IMR-90 (cell line): ENCODE data around the gene ZNF618. TPM values are rescaled to one million over a fixed set of nuclear protein-coding genes. Genes with fewer than 3 reads are reported as not detected.

Experiments used
- ATAC-seq: fragments of 200-7000 bp; cut with Tn5 transposase; 2 replicates; pipeline ENCODE4 v1.9.1; 2020; ENCODE audit warnings: low read depth, mild to moderate bottlenecking, moderate library complexity
- BruUV-seq: library from RNA; stranded (reverse); fragments of 400-500 nt; replicated peaks from 2 replicates; lab custom pipeline; 2021; lab: Mats Ljungman, UMichigan
- CTCF ChIA-PET: fragments of 300-600 bp; formaldehyde crosslinking; extraction: SDS; loops from one replicate; lab custom pipeline; 2021; ENCODE audit warnings: antibody characterized with exemption; lab: Yijun Ruan, JAX
- POLR2A ChIA-PET: fragments of 300-600 bp; sonication (Branson Sonifier 250); formaldehyde crosslinking; loops from one replicate; lab custom pipeline; 2022; ENCODE audit warnings: antibody characterized with exemption; ENCODE audit not compliant: unreplicated experiment; lab: Charles Lee
- DNase-seq: peaks from one replicate; pipeline ENCODE4 v3.0.0; 2013
- H2AFZ ChIP-seq: replicated peaks from 2 replicates; pipeline ENCODE3; 2013; ENCODE audit warnings: low read length, mild to moderate bottlenecking; ENCODE audit not compliant: poor library complexity
- H2AK5ac ChIP-seq: 2 replicates; pipeline ENCODE4 v1.6.1; 2013; ENCODE audit warnings: low read depth, low read length, inconsistent platforms
- H2AK9ac ChIP-seq: replicated peaks from 2 replicates; pipeline ENCODE3; 2013; ENCODE audit warnings: mild to moderate bottlenecking, low read depth, low read length, moderate library complexity; ENCODE audit not compliant: poor library complexity
- H2BK120ac ChIP-seq: 2 replicates; pipeline ENCODE4 v1.6.1; 2013; ENCODE audit warnings: low read depth, low read length, inconsistent platforms
- H2BK15ac ChIP-seq: 3 replicates; pipeline ENCODE4 v1.6.1; 2013; ENCODE audit warnings: low read depth, low read length, inconsistent platforms
- H2BK20ac ChIP-seq: 2 replicates; pipeline ENCODE4 v1.6.1; 2013; ENCODE audit warnings: low read depth, mild to moderate bottlenecking, inconsistent platforms, low read length, moderate library complexity
- H2BK5ac ChIP-seq: 2 replicates; pipeline ENCODE4 v1.6.1; 2013; ENCODE audit warnings: mild to moderate bottlenecking, low read depth, low read length, inconsistent platforms; ENCODE audit not compliant: poor library complexity, severe bottlenecking
- H3K14ac ChIP-seq: replicated peaks from 2 replicates; pipeline ENCODE4 v1.6.1; 2013; ENCODE audit warnings: low read depth, low read length, inconsistent platforms
- H3K18ac ChIP-seq: 2 replicates; pipeline ENCODE4 v1.6.1; 2013; ENCODE audit warnings: low read depth, low read length, control low read depth
- H3K23ac ChIP-seq: 2 replicates; pipeline ENCODE4 v1.6.1; 2013; ENCODE audit warnings: low read depth, low read length, inconsistent platforms
- H3K27ac ChIP-seq: 2 replicates; pipeline ENCODE4 v1.5.1; 2013; ENCODE audit warnings: mild to moderate bottlenecking, control low read depth, low read length; ENCODE audit not compliant: insufficient read depth
- H3K27me3 ChIP-seq: 2 replicates; pipeline ENCODE4 v1.6.1; 2013; ENCODE audit warnings: low read length; ENCODE audit not compliant: control insufficient read depth, insufficient read depth
- H3K36me3 ChIP-seq: 2 replicates; pipeline ENCODE4 v1.6.1; 2013; ENCODE audit warnings: low read length, mixed read lengths; ENCODE audit not compliant: control insufficient read depth, insufficient read depth
- H3K4ac ChIP-seq: 2 replicates; pipeline ENCODE4 v1.6.1; 2013; ENCODE audit warnings: low read depth, low read length, inconsistent platforms
- H3K4me1 ChIP-seq: 2 replicates; pipeline ENCODE4 v1.6.1; 2013; ENCODE audit warnings: low read length, mixed read lengths; ENCODE audit not compliant: control insufficient read depth, insufficient read depth
- H3K4me2 ChIP-seq: 2 replicates; pipeline ENCODE4 v1.6.1; 2013; ENCODE audit warnings: low read depth, mild to moderate bottlenecking, control low read depth, low read length, moderate library complexity
- H3K4me3 ChIP-seq: 2 replicates; pipeline ENCODE4 v1.5.1; 2013; ENCODE audit warnings: low read depth, mild to moderate bottlenecking, control low read depth, low read length, moderate library complexity; ENCODE audit not compliant: insufficient read depth
- H3K56ac ChIP-seq: 2 replicates; pipeline ENCODE4 v1.6.1; 2013; ENCODE audit warnings: low read length, inconsistent platforms; ENCODE audit not compliant: insufficient read depth; ENCODE audit errors: extremely low read depth
- H3K79me1 ChIP-seq, 2 experiments: 2 replicates each; pipeline ENCODE4 v1.6.1; 2013; ENCODE audit warnings: low read length in 2 of 2, inconsistent platforms in 1 of 2, low read depth in 1 of 2
- H3K9ac ChIP-seq: 2 replicates; pipeline ENCODE4 v1.6.1; 2013; ENCODE audit warnings: low read depth, low read length, control low read depth
- H3K9me1 ChIP-seq: 2 replicates; pipeline ENCODE4 v1.6.1; 2013; ENCODE audit warnings: low read length, inconsistent platforms; ENCODE audit not compliant: insufficient read depth
- H3K9me3 ChIP-seq: 2 replicates; pipeline ENCODE4 v1.6.1; 2013; ENCODE audit warnings: low read length; ENCODE audit not compliant: control insufficient read depth, insufficient read depth
- H4K20me1 ChIP-seq: 2 replicates; pipeline ENCODE4 v1.6.1; 2013; ENCODE audit warnings: low read length, inconsistent platforms; ENCODE audit not compliant: insufficient read depth
- H4K5ac ChIP-seq: 2 replicates; pipeline ENCODE4 v1.6.1; 2013; ENCODE audit warnings: mild to moderate bottlenecking, low read depth, low read length, control low read depth
- H4K8ac ChIP-seq, 2 experiments: 2 replicates each; pipeline ENCODE4 v1.6.1; 2013; ENCODE audit warnings: low read depth in 2 of 2, low read length in 2 of 2, control low read depth in 1 of 2, inconsistent platforms in 1 of 2
- H4K91ac ChIP-seq: 2 replicates; pipeline ENCODE4 v1.6.1; 2013; ENCODE audit warnings: low read depth, low read length, inconsistent platforms; ENCODE audit not compliant: insufficient read depth
- BHLHE40 ChIP-seq: fragments of 150-350 bp; IDR thresholded peaks from 2 replicates; pipeline ENCODE4 v1.6.1; 2016; ENCODE audit warnings: mild to moderate bottlenecking, low read depth, low read length
- CEBPB ChIP-seq: IDR thresholded peaks from 2 replicates; pipeline ENCODE4 v1.6.1; 2012; ENCODE audit warnings: low read depth, low read length, improper control_type of control experiment
- CHD1 ChIP-seq: IDR thresholded peaks from 2 replicates; pipeline ENCODE4 v1.6.1; 2012; ENCODE audit warnings: low read depth, low read length, improper control_type of control experiment
- FOS ChIP-seq: fragments of 150-350 bp; IDR thresholded peaks from 2 replicates; pipeline ENCODE4 v1.6.1; 2016; ENCODE audit warnings: low read depth, low read length
- MAFK ChIP-seq: IDR thresholded peaks from 2 replicates; pipeline ENCODE4 v1.6.1; 2012; ENCODE audit warnings: low read depth, low read length, improper control_type of control experiment
- MAZ ChIP-seq: IDR thresholded peaks from 2 replicates; pipeline ENCODE4 v1.6.1; 2012; ENCODE audit warnings: low read depth, mild to moderate bottlenecking, low read length, improper control_type of control experiment, moderate library complexity, borderline replicate concordance
- MXI1 ChIP-seq: IDR thresholded peaks from 2 replicates; pipeline ENCODE4 v1.6.1; 2012; ENCODE audit warnings: low read depth, mild to moderate bottlenecking, low read length, moderate library complexity, borderline replicate concordance
- NFE2L2 ChIP-seq: fragments of 150-350 bp; IDR thresholded peaks from 2 replicates; pipeline ENCODE4 v1.6.1; 2016; ENCODE audit warnings: low read depth, mild to moderate bottlenecking, low read length
- POLR2A ChIP-seq: IDR thresholded peaks from 2 replicates; pipeline ENCODE4 v1.6.1; 2012; ENCODE audit warnings: mild to moderate bottlenecking, low read depth, low read length
- RAD21 ChIP-seq: IDR thresholded peaks from 2 replicates; pipeline ENCODE4 v1.6.1; 2012; ENCODE audit warnings: low read length, improper control_type of control experiment
- RCOR1 ChIP-seq: IDR thresholded peaks from 2 replicates; pipeline ENCODE4 v1.6.1; 2012; ENCODE audit warnings: mild to moderate bottlenecking, low read length, improper control_type of control experiment; ENCODE audit not compliant: insufficient replicate concordance
- RFX5 ChIP-seq: IDR thresholded peaks from 2 replicates; pipeline ENCODE4 v1.8.0; 2012; ENCODE audit warnings: low read depth, mild to moderate bottlenecking, low read length, moderate library complexity
- SMC3 ChIP-seq: fragments of 150-350 bp; IDR thresholded peaks from 2 replicates; pipeline ENCODE4 v1.6.1; 2016; ENCODE audit warnings: low read depth, mild to moderate bottlenecking, antibody characterized with exemption, low read length, moderate library complexity
- WGBS, 2 experiments: methylation state at CpG; one replicate each; pipeline versions ENCODE4 v1.1.5 to v1.1.7; 2013; ENCODE audit warnings: missing lambda C conversion rate in 2 of 2; ENCODE audit not compliant: insufficient read length in 1 of 2; ENCODE audit errors: extremely low coverage in 2 of 2; 5-methylcytosine and 5-hydroxymethylcytosine counted together
- dilution Hi-C: fragments of 300-500 bp; cut with HindIII; formaldehyde crosslinking; loops from one replicate; pipeline ENCODE4 v1.14.3; 2018; ENCODE audit warnings: low sequenced_read_pairs; ENCODE audit not compliant: unreplicated experiment
- in situ Hi-C: fragments of 300-500 bp; cut with MboI; formaldehyde crosslinking; loops from 3 replicates; pipeline ENCODE4 v1.14.3; 2019; ENCODE audit warnings: low sequenced_read_pairs, inconsistent platforms, mixed read lengths
- intact Hi-C: fragments of 100-400 bp; cut with micrococcal nuclease; formaldehyde crosslinking; loops from 2 replicates; pipeline ENCODE4 v1.10.0; 2022
- polyA plus RNA-seq, 3 experiments: library from polyadenylated mRNA; depleted of rRNA; stranded (reverse); fragments of >200 nt; gene quantifications; 2 replicates each; pipeline ENCODE4 v1.2.3, GENCODE V29; 2012; ENCODE audit warnings: low replicate concordance in 1 of 3
- total RNA-seq: library from RNA; depleted of rRNA; stranded (reverse); fragments of >200 nt; gene quantifications from 2 replicates; pipeline ENCODE4 v1.2.3, GENCODE V29; 2012
- TF ChIP-seq, protein P1 (sequence below): fragments of 150-350 bp; IDR thresholded peaks from 2 replicates; pipeline ENCODE4 v1.6.1; 2017; ENCODE audit warnings: mild to moderate bottlenecking, antibody characterized with exemption, low read length, low read depth
- TF ChIP-seq, protein P2 (sequence below): fragments of 150-350 bp; IDR thresholded peaks from 2 replicates; pipeline ENCODE4 v1.6.1; 2016; ENCODE audit warnings: low read depth, mild to moderate bottlenecking, low read length, moderate library complexity, borderline replicate concordance
- TF ChIP-seq, protein P3 (sequence below): conservative IDR thresholded peaks from 2 replicates; pipeline ENCODE4 v1.5.1; 2012; ENCODE audit warnings: mild to moderate bottlenecking, low read depth, low read length, improper control_type of control experiment

Gene ZNF618
- total and polyA plus RNA-seq, 2 of the 4 experiments (the other 2 are of a cell fraction): 8.2 to 9.4 TPM

DNA sequence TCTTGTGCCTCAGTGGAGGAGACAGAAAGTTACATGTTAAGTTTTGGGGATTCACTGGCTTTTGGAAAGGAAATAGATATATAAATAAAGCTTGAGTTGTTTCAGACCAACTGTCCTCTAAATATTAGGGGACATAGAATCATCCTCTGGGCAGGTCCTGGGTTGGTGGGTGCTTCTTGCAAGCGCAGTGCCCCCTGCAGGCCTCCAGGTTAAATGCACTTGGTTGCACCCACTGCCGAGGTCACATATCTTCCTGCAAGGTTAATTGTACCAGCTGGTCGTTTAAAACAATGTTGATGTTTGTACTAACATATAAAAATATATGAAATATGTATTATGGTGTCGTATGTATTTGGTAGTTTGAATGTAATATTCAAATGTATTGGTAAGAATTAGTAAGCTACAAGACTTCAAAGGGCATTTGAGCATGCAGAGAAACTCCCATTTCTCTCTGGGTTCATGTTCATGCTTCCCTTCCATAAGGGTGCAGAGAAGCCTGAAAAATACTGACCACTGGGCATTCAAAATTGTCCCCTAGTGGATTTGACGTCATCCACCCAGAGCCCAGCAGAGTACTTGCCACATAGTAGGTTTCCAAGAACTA is 87.0 kb downstream of the ZNF618 start:
- Histone ChIP-seq H3K36me3 (peaks cover 7% of the 10 kb centered on the region; the same call in 1 of the 2 replicates), H2BK20ac (no peak overlapping the region), H3K27me3 (no peaks in the 10 kb centered on the region), H3K9me3 (no peaks in the 10 kb centered on the region), H3K4me1 (peaks cover 14% of the 10 kb centered on the region), H3K14ac (no peak overlapping the region), H2BK120ac (no peak overlapping the region), H4K5ac (no peak overlapping the region), H3K27ac (no peak overlapping the region), H2BK15ac (no peak overlapping the region), H3K56ac (no peak overlapping the region), H3K4ac (no peak overlapping the region), H4K20me1 (peaks cover 5% of the 10 kb centered on the region), H3K4me2 (no peak overlapping the region), H3K23ac (no peak overlapping the region), H2BK5ac (no peak overlapping the region), H3K9me1 (peaks cover 31% of the 10 kb centered on the region), H3K18ac (no peak overlapping the region), H4K8ac (no peak overlapping the region), H3K4me3 (no peak overlapping the region), H3K79me1 (peaks cover 68 to 81% of the 10 kb centered on the region in 2 experiments), H3K9ac (no peak overlapping the region), H2AK5ac (no peak overlapping the region), H2AFZ (no peak overlapping the region), H4K91ac (no peak overlapping the region), H2AK9ac (no peak overlapping the region)
- WGBS, 2 experiments: 100% methylated on average over 1 of the region's 5 CpGs; no CpG with 5 or more reads in 1 of the 2 experiments
- ATAC-seq (peak; percentile 77; the same call in 1 of the 2 replicates), DNase-seq (peak; percentile 49)
- in situ Hi-C loops (no loop called here), intact Hi-C loops (loop anchor here (1.0 to 5.0 kb wide), 2 partner anchors 86 to 156 kb away; partner anchors contain the start of gene ZNF618), dilution Hi-C loops (no loop called here)
- BruUV-seq: no TSS peak
- no peak for TF ChIP-seq MAFK
- peak; percentile 73 for TF ChIP-seq SMC3
- TF ChIP-seq CEBPB: no peak
- no peak for TF ChIP-seq RCOR1
- TF ChIP-seq, protein P1, sequence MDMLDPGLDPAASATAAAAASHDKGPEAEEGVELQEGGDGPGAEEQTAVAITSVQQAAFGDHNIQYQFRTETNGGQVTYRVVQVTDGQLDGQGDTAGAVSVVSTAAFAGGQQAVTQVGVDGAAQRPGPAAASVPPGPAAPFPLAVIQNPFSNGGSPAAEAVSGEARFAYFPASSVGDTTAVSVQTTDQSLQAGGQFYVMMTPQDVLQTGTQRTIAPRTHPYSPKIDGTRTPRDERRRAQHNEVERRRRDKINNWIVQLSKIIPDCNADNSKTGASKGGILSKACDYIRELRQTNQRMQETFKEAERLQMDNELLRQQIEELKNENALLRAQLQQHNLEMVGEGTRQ: no peak
- no peak for TF ChIP-seq POLR2A
- TF ChIP-seq MXI1: no peak
- peak; percentile 66 for TF ChIP-seq RAD21
- no peak for TF ChIP-seq BHLHE40
- no peak for TF ChIP-seq MAZ
- TF ChIP-seq, protein P2, sequence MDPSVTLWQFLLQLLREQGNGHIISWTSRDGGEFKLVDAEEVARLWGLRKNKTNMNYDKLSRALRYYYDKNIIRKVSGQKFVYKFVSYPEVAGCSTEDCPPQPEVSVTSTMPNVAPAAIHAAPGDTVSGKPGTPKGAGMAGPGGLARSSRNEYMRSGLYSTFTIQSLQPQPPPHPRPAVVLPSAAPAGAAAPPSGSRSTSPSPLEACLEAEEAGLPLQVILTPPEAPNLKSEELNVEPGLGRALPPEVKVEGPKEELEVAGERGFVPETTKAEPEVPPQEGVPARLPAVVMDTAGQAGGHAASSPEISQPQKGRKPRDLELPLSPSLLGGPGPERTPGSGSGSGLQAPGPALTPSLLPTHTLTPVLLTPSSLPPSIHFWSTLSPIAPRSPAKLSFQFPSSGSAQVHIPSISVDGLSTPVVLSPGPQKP: no peak
- no peak for TF ChIP-seq RFX5
- no peak for TF ChIP-seq NFE2L2
- TF ChIP-seq, protein P3, sequence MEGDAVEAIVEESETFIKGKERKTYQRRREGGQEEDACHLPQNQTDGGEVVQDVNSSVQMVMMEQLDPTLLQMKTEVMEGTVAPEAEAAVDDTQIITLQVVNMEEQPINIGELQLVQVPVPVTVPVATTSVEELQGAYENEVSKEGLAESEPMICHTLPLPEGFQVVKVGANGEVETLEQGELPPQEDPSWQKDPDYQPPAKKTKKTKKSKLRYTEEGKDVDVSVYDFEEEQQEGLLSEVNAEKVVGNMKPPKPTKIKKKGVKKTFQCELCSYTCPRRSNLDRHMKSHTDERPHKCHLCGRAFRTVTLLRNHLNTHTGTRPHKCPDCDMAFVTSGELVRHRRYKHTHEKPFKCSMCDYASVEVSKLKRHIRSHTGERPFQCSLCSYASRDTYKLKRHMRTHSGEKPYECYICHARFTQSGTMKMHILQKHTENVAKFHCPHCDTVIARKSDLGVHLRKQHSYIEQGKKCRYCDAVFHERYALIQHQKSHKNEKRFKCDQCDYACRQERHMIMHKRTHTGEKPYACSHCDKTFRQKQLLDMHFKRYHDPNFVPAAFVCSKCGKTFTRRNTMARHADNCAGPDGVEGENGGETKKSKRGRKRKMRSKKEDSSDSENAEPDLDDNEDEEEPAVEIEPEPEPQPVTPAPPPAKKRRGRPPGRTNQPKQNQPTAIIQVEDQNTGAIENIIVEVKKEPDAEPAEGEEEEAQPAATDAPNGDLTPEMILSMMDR: peak; percentile 71
- no peak for TF ChIP-seq FOS
- TF ChIP-seq CHD1: no peak
- ChIA-PET POLR2A (no interaction called here), CTCF (interaction anchor here (0.8 to 1.2 kb wide), 3 partner anchors 17 to 118 kb away, joined by 3 to 5 read pairs (median 3); no protein-coding TSS in a partner anchor)
